Measurements from ENCODE around the gene KCNJ8.
"Not testable (repeated sequence)": the region's sequence is repeated elsewhere in the genome, so short reads cannot be mapped to it uniquely, and the experiment has no call there.

Gene KCNJ8

GRCh38 chr12:21800011-21800410 lies 25.5 kb upstream of the KCNJ8 start (continued):
- TF ChIP-seq ESRRG (CRISPR knock-in tag; IDR thresholded peaks at IDR 0.05) = no peak

DNA sequence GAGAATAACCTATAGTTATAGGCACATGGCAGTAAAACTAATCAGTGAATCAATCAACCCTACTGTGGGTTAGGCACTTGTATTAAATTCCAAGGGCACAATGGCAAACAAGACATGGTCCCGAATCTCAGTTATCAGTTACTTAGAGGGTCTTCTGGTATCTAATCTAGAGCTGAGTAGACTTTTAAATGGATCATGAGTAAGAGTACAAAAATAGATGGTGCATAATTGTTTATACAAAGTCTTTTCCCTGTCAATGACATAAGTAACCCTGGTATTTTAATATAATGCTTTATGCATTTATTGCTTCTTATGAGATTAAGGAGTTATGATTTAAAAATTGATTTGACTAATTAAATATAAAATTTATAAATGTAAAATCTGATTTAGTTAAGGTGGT lies 23.0 kb upstream of the KCNJ8 start:
- TF ChIP-seq ARNTL (CRISPR knock-in tag; IDR thresholded peaks at IDR 0.05; ENCODE audit: borderline replicate concordance, low read depth) = no peak
- TF ChIP-seq RARB (CRISPR knock-in tag; IDR thresholded peaks at IDR 0.05) = no peak
- no peak for TF ChIP-seq ESRRG (CRISPR knock-in tag; IDR thresholded peaks at IDR 0.05)
- TF ChIP-seq ZFP3 (CRISPR knock-in tag; IDR thresholded peaks at IDR 0.05) = no peak
- no peak for TF ChIP-seq OSR1 (CRISPR knock-in tag; IDR thresholded peaks at IDR 0.05)
- no peak for TF ChIP-seq PATZ1 (CRISPR knock-in tag; IDR thresholded peaks at IDR 0.05; ENCODE audit: borderline replicate concordance)
- TF ChIP-seq ISL1 (CRISPR knock-in tag; IDR thresholded peaks at IDR 0.05) = no peak
- TF ChIP-seq CREB5 (CRISPR knock-in tag; IDR thresholded peaks at IDR 0.05; ENCODE audit: low read depth) = no peak
- TF ChIP-seq BACH2 (CRISPR knock-in tag; IDR thresholded peaks at IDR 0.05; ENCODE audit: borderline replicate concordance) = no peak
- no peak for TF ChIP-seq ZFP30 (CRISPR knock-in tag; IDR thresholded peaks at IDR 0.05)
- no peak for ATAC-seq

DNA sequence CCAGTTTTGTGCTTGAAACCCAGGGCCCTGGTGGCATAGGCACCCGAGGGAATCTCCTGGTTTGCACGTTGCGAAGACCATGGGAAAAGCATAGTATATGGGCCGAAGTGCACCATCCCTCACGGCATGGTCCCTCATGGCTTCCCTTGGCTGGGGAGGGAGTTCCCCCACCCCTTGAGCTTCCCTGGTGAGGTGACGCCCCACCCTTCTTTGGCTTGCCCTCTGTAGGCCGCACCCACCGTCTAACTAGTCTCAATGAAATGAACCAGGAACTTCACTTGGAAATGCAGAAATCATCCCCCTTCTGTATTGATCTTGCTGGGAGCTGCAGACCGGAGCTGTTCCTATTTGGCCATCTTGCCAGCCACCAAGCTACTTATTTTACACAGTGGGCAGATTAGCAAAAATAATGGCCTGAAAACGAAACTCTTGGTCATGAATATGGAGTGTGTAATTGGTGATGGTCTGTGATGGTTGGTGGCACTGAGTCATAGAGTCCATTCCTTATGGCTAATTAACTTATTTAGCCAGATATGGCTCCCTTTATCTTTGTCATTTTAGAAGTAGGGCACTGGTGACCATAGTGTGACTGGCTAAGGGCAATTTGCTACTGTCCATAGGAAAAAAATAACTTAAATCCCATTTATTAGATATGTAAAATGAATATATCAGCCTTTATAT lies 21.3 kb upstream of the KCNJ8 start:
- no peak for ATAC-seq
- TF ChIP-seq ESRRG (CRISPR knock-in tag; IDR thresholded peaks at IDR 0.05) (no peak), POU6F1 (CRISPR knock-in tag; IDR thresholded peaks at IDR 0.05; ENCODE audit: borderline replicate concordance, low read depth) (no peak), CREB5 (CRISPR knock-in tag; IDR thresholded peaks at IDR 0.05; ENCODE audit: low read depth) (no peak), ZNF565 (CRISPR knock-in tag; conservative IDR thresholded peaks at IDR 0.05; ENCODE audit: low read depth) (no peak), ZC3H10 (CRISPR knock-in tag; IDR thresholded peaks at IDR 0.05) (no peak), ISL1 (CRISPR knock-in tag; IDR thresholded peaks at IDR 0.05) (no peak), GLIS3 (CRISPR knock-in tag; IDR thresholded peaks at IDR 0.05) (no peak), SNAI2 (CRISPR knock-in tag; IDR thresholded peaks at IDR 0.05) (no peak), TOX (CRISPR knock-in tag; IDR thresholded peaks at IDR 0.05; ENCODE audit: borderline replicate concordance) (no peak), OSR1 (CRISPR knock-in tag; IDR thresholded peaks at IDR 0.05) (no peak), ARNTL (CRISPR knock-in tag; IDR thresholded peaks at IDR 0.05; ENCODE audit: borderline replicate concordance, low read depth) (no peak), ZFP3 (CRISPR knock-in tag; IDR thresholded peaks at IDR 0.05) (no peak), ZNF70 (CRISPR knock-in tag; IDR thresholded peaks at IDR 0.05) (no peak), PATZ1 (CRISPR knock-in tag; IDR thresholded peaks at IDR 0.05; ENCODE audit: borderline replicate concordance) (no peak), ZNF8 (CRISPR knock-in tag; IDR thresholded peaks at IDR 0.05) (no peak), CSDC2 (CRISPR knock-in tag; IDR thresholded peaks at IDR 0.05) (no peak), RARB (CRISPR knock-in tag; IDR thresholded peaks at IDR 0.05) (no peak), ZFP30 (CRISPR knock-in tag; IDR thresholded peaks at IDR 0.05) (no peak)
- TF ChIP-seq, protein P1, sequence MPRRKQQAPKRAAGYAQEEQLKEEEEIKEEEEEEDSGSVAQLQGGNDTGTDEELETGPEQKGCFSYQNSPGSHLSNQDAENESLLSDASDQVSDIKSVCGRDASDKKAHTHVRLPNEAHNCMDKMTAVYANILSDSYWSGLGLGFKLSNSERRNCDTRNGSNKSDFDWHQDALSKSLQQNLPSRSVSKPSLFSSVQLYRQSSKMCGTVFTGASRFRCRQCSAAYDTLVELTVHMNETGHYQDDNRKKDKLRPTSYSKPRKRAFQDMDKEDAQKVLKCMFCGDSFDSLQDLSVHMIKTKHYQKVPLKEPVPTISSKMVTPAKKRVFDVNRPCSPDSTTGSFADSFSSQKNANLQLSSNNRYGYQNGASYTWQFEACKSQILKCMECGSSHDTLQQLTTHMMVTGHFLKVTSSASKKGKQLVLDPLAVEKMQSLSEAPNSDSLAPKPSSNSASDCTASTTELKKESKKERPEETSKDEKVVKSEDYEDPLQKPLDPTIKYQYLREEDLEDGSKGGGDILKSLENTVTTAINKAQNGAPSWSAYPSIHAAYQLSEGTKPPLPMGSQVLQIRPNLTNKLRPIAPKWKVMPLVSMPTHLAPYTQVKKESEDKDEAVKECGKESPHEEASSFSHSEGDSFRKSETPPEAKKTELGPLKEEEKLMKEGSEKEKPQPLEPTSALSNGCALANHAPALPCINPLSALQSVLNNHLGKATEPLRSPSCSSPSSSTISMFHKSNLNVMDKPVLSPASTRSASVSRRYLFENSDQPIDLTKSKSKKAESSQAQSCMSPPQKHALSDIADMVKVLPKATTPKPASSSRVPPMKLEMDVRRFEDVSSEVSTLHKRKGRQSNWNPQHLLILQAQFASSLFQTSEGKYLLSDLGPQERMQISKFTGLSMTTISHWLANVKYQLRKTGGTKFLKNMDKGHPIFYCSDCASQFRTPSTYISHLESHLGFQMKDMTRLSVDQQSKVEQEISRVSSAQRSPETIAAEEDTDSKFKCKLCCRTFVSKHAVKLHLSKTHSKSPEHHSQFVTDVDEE (CRISPR knock-in tag; IDR thresholded peaks at IDR 0.05) = no peak
- TF ChIP-seq, protein P2, sequence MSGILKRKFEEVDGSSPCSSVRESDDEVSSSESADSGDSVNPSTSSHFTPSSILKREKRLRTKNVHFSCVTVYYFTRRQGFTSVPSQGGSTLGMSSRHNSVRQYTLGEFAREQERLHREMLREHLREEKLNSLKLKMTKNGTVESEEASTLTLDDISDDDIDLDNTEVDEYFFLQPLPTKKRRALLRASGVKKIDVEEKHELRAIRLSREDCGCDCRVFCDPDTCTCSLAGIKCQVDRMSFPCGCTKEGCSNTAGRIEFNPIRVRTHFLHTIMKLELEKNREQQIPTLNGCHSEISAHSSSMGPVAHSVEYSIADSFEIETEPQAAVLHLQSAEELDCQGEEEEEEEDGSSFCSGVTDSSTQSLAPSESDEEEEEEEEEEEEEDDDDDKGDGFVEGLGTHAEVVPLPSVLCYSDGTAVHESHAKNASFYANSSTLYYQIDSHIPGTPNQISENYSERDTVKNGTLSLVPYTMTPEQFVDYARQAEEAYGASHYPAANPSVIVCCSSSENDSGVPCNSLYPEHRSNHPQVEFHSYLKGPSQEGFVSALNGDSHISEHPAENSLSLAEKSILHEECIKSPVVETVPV (CRISPR knock-in tag; IDR thresholded peaks at IDR 0.05) = no peak

GRCh38 chr12:21794807-21795595 lies 20.5 kb upstream of the KCNJ8 start:
- not testable (repeated sequence) for ATAC-seq

DNA sequence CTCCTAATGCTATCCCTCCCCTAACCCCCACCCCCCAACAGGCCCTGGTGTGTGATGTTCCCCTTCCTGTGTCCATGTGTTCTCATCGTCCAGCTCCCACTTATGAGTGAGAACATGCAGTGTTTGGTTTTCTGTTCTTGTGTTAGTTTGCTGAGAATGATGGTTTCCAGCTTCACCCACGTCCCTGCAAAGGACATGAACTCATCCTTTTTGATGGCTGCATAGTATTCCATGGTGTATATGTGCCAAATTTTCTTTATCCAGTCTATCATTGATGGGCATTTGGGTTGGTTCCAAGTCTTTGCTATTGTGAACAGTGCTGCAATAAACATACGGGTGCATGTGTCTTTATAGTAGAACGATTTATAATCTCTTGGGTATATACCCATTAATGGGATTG lies 15.2 kb upstream of the KCNJ8 start:
- not testable (repeated sequence) for ATAC-seq

Data from SK-N-SH treated with all-trans-retinoic acid at 6 μM for 48 hours (cell line).